Smooth muscle cell (in vitro differentiated cells): ENCODE data around the gene CBFA2T2. TPM values are rescaled to one million over a fixed set of nuclear protein-coding genes. Genes with fewer than 3 reads are reported as not detected.

ENCODE experiments used
- DNase-seq: peaks from one replicate; lab custom pipeline; 2025; ENCODE audit not compliant: unreplicated experiment; lab: John Stamatoyannopoulos, UW
- H2AFZ ChIP-seq: fragments of 200-600 bp; sonication (generic); 2 replicates; pipeline ENCODE4 v1.6.0; 2016; ENCODE audit warnings: antibody characterized with exemption, low read depth, mild to moderate bottlenecking
- H3F3A ChIP-seq: fragments of 200-600 bp; sonication (generic); 2 replicates; pipeline ENCODE4 v1.6.0; 2017; ENCODE audit warnings: antibody characterized with exemption, low read depth
- H3K27ac ChIP-seq: fragments of 200-600 bp; sonication (generic); 2 replicates; pipeline ENCODE4 v1.5.1; 2016; ENCODE audit warnings: low read depth, mild to moderate bottlenecking
- H3K27me3 ChIP-seq: fragments of 200-600 bp; sonication (generic); 2 replicates; pipeline ENCODE4 v1.6.1; 2016; ENCODE audit warnings: low read depth, mild to moderate bottlenecking
- H3K36me3 ChIP-seq: fragments of 200-600 bp; sonication (generic); 2 replicates; pipeline ENCODE4 v1.5.1; 2016; ENCODE audit warnings: low read depth
- H3K4me1 ChIP-seq: fragments of 200-600 bp; sonication (generic); 2 replicates; pipeline ENCODE4 v1.5.1; 2016; ENCODE audit warnings: low read depth
- H3K4me2 ChIP-seq: fragments of 200-600 bp; sonication (generic); 2 replicates; pipeline ENCODE4 v1.6.0; 2016; ENCODE audit warnings: mild to moderate bottlenecking
- H3K4me3 ChIP-seq: fragments of 200-600 bp; sonication (generic); 2 replicates; pipeline ENCODE4 v1.5.1; 2016; ENCODE audit warnings: mild to moderate bottlenecking
- H3K79me2 ChIP-seq: fragments of 200-600 bp; sonication (generic); 2 replicates; pipeline ENCODE4 v1.6.0; 2016; ENCODE audit warnings: low read depth, mild to moderate bottlenecking
- H3K9ac ChIP-seq: fragments of 200-600 bp; sonication (generic); 2 replicates; pipeline ENCODE4 v1.6.0; 2016; ENCODE audit warnings: low read depth
- H3K9me3 ChIP-seq: fragments of 200-600 bp; sonication (generic); replicated peaks from 2 replicates; pipeline ENCODE4 v1.5.1; 2016; ENCODE audit warnings: low read depth
- H4K20me1 ChIP-seq: fragments of 200-600 bp; sonication (generic); 2 replicates; pipeline ENCODE4 v1.6.0; 2016; ENCODE audit warnings: low read depth
- CTCF ChIP-seq: fragments of 200-600 bp; sonication (generic); IDR thresholded peaks from 2 replicates; pipeline ENCODE4 v1.5.1; 2017; ENCODE audit warnings: borderline replicate concordance, mild to moderate bottlenecking, antibody characterized with exemption; ENCODE audit not compliant: insufficient read depth, poor library complexity, severe bottlenecking
- WGBS: methylation state at CpG from one replicate; pipeline ENCODE4 v1.1.7; 2016; ENCODE audit warnings: low lambda C conversion rate; 5-methylcytosine and 5-hydroxymethylcytosine counted together
- polyA plus RNA-seq: library from polyadenylated mRNA; unstranded; fragments of >200 nt; fragmentation: Nextera tagmentation; extraction: Ambion mirVana; gene quantifications from 2 replicates; pipeline ENCODE4 v1.2.1, GENCODE V29; 2016
- total RNA-seq: library from RNA; depleted of rRNA; stranded (reverse); fragments of >200 nt; gene quantifications from 2 replicates; pipeline ENCODE4 v1.2.3, GENCODE V29; 2014

CBFA2T2 gene
- total and polyA plus RNA-seq, 2 experiments from 2014 or later: 18.2 to 41.6 TPM

GRCh38 chr20:33670715-33671499 lies 181.0 kb downstream of the CBFA2T2 start:
- 97% methylated on average over 6 of the region's 6 CpGs for WGBS
- no peaks in the 10 kb centered on the region for H3K36me3 ChIP-seq
- peaks cover 26% of the 10 kb centered on the region for H3K4me1 ChIP-seq
- H3F3A ChIP-seq: peaks cover 15% of the 10 kb centered on the region
- no peak for TF ChIP-seq CTCF
- no peak for DNase-seq
- H3K4me3 ChIP-seq: no peak overlapping the region
- H3K9ac ChIP-seq: no peak overlapping the region
- H3K4me2 ChIP-seq: no peak overlapping the region
- H4K20me1 ChIP-seq: peaks cover 21% of the 10 kb centered on the region
- no peaks in the 10 kb centered on the region for H3K27me3 ChIP-seq
- no peaks in the 10 kb centered on the region for H3K9me3 ChIP-seq
- H2AFZ ChIP-seq: no peak overlapping the region
- H3K27ac ChIP-seq: no peak overlapping the region
- H3K79me2 ChIP-seq: peaks cover 19% of the 10 kb centered on the region

- Histone ChIP-seq H2AFZ (no peak overlapping the region), H3K27ac (no peak overlapping the region), H3K4me2 (no peak overlapping the region), H3K4me3 (no peak overlapping the region), H3K9me3 (no peaks in the 10 kb centered on the region), H3F3A (peaks cover 16% of the 10 kb centered on the region), H3K36me3 (no peaks in the 10 kb centered on the region), H4K20me1 (peaks cover 21% of the 10 kb centered on the region), H3K27me3 (no peaks in the 10 kb centered on the region), H3K4me1 (peaks cover 26% of the 10 kb centered on the region), H3K9ac (no peak overlapping the region), H3K79me2 (peaks cover 19% of the 10 kb centered on the region)
- 96% methylated on average over 8 of the region's 8 CpGs for WGBS
- no peak for TF ChIP-seq CTCF
- DNase-seq: no peak
These were observed 181.8 kb downstream of the CBFA2T2 start for GRCh38 chr20:33671573-33672288.

- Histone ChIP-seq H3K9ac (no peak overlapping the region), H2AFZ (no peak overlapping the region), H3K4me1 (peaks cover 26% of the 10 kb centered on the region), H4K20me1 (peaks cover 21% of the 10 kb centered on the region), H3K27me3 (no peaks in the 10 kb centered on the region), H3F3A (peaks cover 16% of the 10 kb centered on the region), H3K79me2 (peaks cover 19% of the 10 kb centered on the region), H3K4me2 (peak overlapping the region; percentile 100), H3K36me3 (no peaks in the 10 kb centered on the region), H3K27ac (no peak overlapping the region), H3K9me3 (no peaks in the 10 kb centered on the region), H3K4me3 (peak overlapping the region; percentile 98)
- DNase-seq: no peak
- 66% methylated on average over 17 of the region's 17 CpGs for WGBS
- TF ChIP-seq CTCF: no peak
These were observed 182.7 kb downstream of the CBFA2T2 start for GRCh38 chr20:33672426-33673113.
